Frontal cortex (tissue), 4 donors: ENCODE results near the gene ADAMTS12. TPM values are rescaled to one million over a fixed set of nuclear protein-coding genes. Genes with fewer than 3 reads are reported as not detected.
"Not testable (repeated sequence)": the region's sequence is repeated elsewhere in the genome, so short reads cannot be mapped to it uniquely, and the experiment has no call there.

Experiments
- DNase-seq, 2 donors: peaks; one replicate each; pipeline ENCODE4 v3.0.0; 2012; ENCODE audit warnings: low spot score in 2 of 2
- FAIRE-seq: peaks from 2 replicates; lab custom pipeline; 2012; peaks lifted over from hg19 to GRCh38; lab: Jason Lieb, UNC
- total RNA-seq: library from RNA; depleted of rRNA; stranded (reverse); fragments of >200 nt; gene quantifications from one replicate; pipeline ENCODE4 v1.2.3, GENCODE V29; 2014
- donor health status: control.
- donor health status: control.
- donor health status: control.

ADAMTS12 gene
- total RNA-seq, 1 donor from 2014 or later: 1.2 TPM

GRCh38 chr5:33905381-33905780 is 13.6 kb upstream of the ADAMTS12 start:
- FAIRE-seq (no peak), DNase-seq (no peak)

DNA sequence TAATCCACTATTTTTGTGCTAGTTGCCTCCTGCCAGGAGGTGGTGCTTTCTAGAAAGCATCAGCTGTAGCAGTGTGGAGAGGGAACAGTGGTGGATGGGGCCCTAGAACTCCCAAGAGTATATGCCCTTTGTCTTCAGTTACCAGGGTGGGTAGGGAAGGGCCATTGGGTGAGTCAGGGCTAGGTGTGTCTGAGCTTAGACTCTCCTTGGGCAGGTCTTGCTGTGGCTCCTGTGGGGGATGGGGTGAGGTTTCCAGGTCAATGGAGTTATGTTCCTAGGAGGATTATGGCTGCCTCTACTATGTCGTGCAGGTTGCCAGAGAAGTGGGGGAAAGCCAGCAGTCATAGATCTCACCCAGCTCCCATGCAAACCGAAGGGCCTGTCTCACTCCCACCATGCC is 11.3 kb upstream of the ADAMTS12 start:
- FAIRE-seq (no peak), DNase-seq (no peak)

DNA sequence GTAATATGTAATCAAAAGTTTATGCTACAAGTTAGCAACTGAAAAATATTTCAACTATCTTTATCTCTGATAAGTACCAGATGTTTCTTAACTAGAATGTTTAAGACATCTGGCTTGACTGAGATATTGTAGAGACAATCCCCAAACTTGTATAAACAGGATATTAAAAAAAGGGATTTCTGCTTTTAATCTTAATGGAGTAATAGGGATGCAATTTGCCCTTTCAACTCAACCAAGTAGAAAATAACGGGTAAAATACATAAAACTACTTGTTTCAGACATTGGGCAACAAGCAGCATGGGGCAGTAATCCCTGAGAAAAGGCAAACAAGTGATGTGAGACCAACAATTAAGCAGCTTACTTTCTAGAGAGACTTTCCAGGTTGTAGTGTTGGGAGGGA is 9.4 kb upstream of the ADAMTS12 start:
- DNase-seq (no peak), FAIRE-seq (no peak)

DNA sequence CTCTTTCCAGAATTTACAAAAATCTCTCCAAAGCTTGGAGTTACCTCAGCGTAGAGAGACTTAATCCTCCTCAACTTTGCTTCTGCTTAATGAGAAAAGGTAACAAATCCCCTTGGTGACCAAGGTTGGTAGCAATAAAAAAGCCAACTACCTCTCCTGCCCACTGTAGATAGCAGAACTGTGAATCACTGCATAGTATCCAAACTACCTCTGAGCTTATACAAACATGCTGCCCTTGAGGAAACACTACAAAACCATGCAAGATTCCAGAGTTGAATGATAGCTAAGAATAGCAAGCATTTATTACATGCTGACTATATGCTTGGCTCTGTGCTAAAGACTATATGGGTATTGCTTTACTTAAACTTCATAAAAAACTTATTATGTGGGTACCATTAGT is 2.8 kb upstream of the ADAMTS12 start:
- FAIRE-seq: no peak
- DNase-seq: no peak

GRCh38 chr5:33892620-33893137 is 889 bp upstream of the ADAMTS12 start:
- DNase-seq: no peak
- no peak for FAIRE-seq

GRCh38 chr5:33891446-33891787 is 373 bp downstream of the ADAMTS12 start:
- no peak for DNase-seq
- FAIRE-seq: no peak

GRCh38 chr5:33890131-33891032 is 1.4 kb downstream of the ADAMTS12 start:
- DNase-seq (no peak), FAIRE-seq (no peak)

DNA sequence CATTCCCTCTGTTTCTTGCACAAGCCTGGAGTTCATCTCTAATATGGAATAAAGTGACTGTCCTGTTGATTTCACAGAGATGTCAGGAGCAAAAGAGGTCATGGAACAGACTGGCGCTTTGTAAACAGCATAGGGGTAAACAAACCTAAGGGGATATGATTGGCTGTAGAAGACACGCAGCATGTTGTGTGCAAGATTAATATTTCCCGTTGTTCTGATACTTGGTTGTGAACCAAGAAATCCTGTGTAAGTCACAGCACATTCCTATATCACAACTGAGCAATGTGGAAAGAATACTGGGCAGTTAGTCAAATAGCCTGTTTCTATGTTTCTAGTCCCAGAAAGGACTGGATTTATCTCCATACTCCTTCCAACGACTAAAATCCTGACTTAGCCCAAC is 3.2 kb downstream of the ADAMTS12 start:
- FAIRE-seq (no peak), DNase-seq (no peak)

- DNase-seq (no peak), FAIRE-seq (no peak)
Observed at GRCh38 chr5:33887268-33887667, 4.5 kb downstream of the ADAMTS12 start.

DNA sequence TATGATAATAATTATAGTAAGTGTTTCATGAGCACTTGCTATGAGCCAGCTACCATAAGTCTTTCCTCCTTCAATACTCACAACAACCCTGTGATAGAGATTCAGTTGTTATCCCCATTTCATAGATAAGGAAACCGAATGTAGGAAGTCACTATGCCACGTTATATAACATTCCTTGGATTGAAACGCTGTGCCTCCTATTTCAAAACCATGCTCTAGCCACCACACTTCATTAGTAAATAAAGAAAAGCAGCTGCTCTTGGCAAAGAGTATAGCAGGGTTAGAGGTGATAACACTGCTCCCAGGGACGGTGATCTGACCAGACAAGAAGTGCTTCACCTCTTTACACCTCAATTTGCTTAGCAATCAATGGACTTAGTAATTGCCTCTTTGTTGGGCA is 5.5 kb downstream of the ADAMTS12 start:
- DNase-seq (no peak), FAIRE-seq (no peak)

- FAIRE-seq: no peak
- DNase-seq: no peak
Observed at GRCh38 chr5:33885679-33886078, 6.1 kb downstream of the ADAMTS12 start.

GRCh38 chr5:33883482-33883881 is 8.3 kb downstream of the ADAMTS12 start:
- DNase-seq (no peak), FAIRE-seq (no peak)

GRCh38 chr5:33880319-33880718 is 11.5 kb downstream of the ADAMTS12 start:
- FAIRE-seq (no peak), DNase-seq (no peak)

GRCh38 chr5:33877449-33877848 is 14.3 kb downstream of the ADAMTS12 start:
- FAIRE-seq (no peak), DNase-seq (no peak)

- FAIRE-seq: no peak
- DNase-seq: no peak
Observed at GRCh38 chr5:33867241-33867640, 24.5 kb downstream of the ADAMTS12 start.

DNA sequence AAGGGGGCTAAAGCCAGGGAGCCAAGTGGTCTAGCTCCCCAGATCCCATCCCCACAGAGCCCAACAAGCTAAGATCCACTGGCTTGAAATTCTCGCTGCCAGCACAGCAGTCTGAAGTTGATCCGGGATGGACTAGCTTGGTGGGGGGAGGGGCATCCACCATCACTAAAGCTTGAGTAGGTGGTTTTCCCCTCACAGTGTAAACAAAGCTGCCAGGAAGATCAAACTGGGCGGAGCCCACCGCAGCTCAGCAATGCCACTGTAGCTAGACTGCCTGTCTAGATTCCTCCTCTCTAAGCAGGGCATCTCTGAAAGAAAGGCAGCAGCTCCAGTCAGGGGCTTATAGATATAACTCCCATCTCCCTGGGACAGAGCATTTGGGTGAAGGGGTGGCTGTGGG is 32.6 kb downstream of the ADAMTS12 start:
- not testable (repeated sequence) for DNase-seq, FAIRE-seq

GRCh38 chr5:33857037-33857436 is 34.8 kb downstream of the ADAMTS12 start:
- no peak for DNase-seq
- FAIRE-seq: no peak

- DNase-seq: no peak
- FAIRE-seq: no peak
Observed at GRCh38 chr5:33855396-33855795, 36.4 kb downstream of the ADAMTS12 start.

GRCh38 chr5:33854733-33855151 is 37.0 kb downstream of the ADAMTS12 start:
- no peak for DNase-seq
- FAIRE-seq: no peak

- no peak for DNase-seq
- FAIRE-seq: no peak
Observed at GRCh38 chr5:33852837-33853236, 39.0 kb downstream of the ADAMTS12 start.

- DNase-seq (no peak), FAIRE-seq (no peak)
Observed at GRCh38 chr5:33852319-33852718, 39.5 kb downstream of the ADAMTS12 start.

DNA sequence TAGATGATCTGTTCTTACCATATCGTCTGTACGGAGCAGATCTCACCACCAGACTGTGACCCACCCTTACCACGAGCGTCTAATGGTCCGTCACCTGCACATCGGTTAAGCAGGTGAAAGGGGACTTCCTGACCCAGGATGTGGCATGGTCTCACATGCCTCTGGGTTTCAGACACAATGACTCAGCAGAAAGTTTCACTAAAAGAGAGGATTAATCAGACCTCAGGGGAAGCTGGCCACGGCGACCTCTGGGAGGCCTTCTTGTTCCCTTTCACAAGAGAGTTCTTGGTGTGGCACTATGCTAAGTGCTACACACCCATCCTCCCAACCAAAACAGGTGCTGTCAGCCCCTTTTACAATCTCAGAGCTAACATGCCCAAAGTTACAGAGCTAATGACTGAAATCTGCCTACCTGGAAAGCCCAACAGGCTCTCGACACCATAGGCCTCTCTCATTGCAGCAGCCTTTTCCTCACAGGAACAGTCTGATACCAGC is 41.6 kb downstream of the ADAMTS12 start:
- no peak for FAIRE-seq
- DNase-seq: no peak
